Measurements from ENCODE around the gene PTPRH. TPM values are rescaled to one million over a fixed set of nuclear protein-coding genes. Genes with fewer than 3 reads are reported as not detected.

Gene PTPRH
- total RNA-seq, 1 donor from 2014 or later: 0.64 TPM

DNA sequence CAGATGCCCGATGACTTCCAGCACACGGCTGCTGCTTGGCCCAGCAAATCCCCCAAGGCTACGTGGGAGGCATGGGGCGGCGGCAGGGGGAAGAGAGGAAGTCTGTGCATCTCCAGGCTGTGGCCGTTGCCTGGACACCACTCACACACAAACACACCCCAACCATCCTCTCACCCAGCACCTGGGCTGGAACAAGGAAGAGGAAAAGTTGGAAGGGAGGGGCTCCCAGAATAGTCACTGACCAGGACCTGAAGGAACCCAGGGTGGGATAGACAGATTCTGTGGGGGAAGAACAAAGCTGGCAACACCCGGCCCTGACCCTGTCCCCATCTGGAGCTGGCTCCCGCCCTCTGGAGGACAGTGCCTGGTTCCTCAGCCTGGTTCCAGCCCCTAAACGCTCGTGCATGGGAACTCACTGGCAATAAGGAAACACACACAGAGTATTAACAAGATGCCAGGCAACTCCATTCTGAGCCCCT lies 38.4 kb upstream of the PTPRH start:
- Histone ChIP-seq H3K4me1 (no peaks in the 10 kb centered on the region), H3K27ac (no peak overlapping the region), H3K9me3 (no peaks in the 10 kb centered on the region), H3K4me3 (no peak overlapping the region), H3K27me3 (no peaks in the 10 kb centered on the region), H3K36me3 (peaks cover 35 to 47% of the 10 kb centered on the region in 2 donors)
- DNase-seq (ENCODE audit: low spot score in 2 of 2): no peak
- intact Hi-C loops (cut with DNase I): no loop called here
- TF ChIP-seq, protein P1, sequence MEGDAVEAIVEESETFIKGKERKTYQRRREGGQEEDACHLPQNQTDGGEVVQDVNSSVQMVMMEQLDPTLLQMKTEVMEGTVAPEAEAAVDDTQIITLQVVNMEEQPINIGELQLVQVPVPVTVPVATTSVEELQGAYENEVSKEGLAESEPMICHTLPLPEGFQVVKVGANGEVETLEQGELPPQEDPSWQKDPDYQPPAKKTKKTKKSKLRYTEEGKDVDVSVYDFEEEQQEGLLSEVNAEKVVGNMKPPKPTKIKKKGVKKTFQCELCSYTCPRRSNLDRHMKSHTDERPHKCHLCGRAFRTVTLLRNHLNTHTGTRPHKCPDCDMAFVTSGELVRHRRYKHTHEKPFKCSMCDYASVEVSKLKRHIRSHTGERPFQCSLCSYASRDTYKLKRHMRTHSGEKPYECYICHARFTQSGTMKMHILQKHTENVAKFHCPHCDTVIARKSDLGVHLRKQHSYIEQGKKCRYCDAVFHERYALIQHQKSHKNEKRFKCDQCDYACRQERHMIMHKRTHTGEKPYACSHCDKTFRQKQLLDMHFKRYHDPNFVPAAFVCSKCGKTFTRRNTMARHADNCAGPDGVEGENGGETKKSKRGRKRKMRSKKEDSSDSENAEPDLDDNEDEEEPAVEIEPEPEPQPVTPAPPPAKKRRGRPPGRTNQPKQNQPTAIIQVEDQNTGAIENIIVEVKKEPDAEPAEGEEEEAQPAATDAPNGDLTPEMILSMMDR (IDR thresholded peaks at IDR 0.05): no peak

DNA sequence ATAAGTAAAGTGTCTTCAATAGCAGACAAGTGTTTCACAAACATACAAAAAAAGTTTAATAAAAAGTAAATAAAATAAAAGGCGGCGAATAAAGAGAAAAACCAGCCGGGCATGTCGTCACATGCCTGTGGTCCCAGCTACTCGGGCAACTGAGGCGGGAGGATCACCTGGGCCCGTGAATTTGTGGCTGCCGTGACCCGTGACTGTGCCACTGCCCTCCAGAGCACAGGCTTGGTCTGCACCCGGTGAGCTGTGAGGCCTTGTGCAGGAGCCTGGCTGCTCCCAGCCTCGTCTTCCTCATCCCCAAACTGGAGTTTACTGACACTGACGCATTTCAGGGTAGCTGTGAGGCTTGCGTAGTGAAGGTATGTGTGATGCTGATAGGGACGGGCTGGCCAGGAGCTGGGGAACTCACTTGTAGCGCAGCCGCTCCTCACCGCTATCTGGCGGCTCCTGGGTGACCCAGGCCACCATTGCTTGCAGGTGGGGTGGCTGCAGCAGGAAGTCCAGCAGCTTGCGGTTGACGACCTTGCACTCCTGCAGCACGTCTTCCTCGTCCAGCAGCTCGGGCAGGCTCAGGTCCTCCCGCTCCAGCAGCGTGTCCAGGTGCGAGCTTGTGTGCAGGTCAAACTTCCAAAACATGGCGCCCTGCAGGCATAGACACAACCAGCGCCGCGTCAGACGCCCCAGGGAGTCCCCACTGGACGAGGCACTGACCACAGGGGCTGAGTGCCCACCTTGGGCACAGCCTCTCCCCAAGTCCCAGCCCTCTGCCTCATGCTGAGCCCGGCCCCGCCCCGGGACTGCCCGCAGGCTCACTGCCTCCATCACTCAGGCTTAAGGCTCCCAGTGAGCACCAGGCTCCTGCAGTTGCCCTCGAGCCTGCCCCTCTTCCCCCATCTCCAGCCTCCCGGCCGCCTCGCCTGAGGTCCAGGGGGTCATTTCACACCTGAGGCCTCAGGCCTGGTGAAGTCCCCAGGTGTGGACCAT lies 37.5 kb upstream of the PTPRH start:
- no peak for DNase-seq (ENCODE audit: low spot score in 2 of 2)
- Histone ChIP-seq H3K4me1 (no peaks in the 10 kb centered on the region), H3K36me3 (peaks cover 44 to 56% of the 10 kb centered on the region in 2 donors), H3K27ac (no peak overlapping the region), H3K27me3 (no peaks in the 10 kb centered on the region), H3K9me3 (no peaks in the 10 kb centered on the region), H3K4me3 (no peak overlapping the region)
- TF ChIP-seq, protein P1 (IDR thresholded peaks at IDR 0.05): no peak
- intact Hi-C loops (cut with DNase I): no loop called here

DNA sequence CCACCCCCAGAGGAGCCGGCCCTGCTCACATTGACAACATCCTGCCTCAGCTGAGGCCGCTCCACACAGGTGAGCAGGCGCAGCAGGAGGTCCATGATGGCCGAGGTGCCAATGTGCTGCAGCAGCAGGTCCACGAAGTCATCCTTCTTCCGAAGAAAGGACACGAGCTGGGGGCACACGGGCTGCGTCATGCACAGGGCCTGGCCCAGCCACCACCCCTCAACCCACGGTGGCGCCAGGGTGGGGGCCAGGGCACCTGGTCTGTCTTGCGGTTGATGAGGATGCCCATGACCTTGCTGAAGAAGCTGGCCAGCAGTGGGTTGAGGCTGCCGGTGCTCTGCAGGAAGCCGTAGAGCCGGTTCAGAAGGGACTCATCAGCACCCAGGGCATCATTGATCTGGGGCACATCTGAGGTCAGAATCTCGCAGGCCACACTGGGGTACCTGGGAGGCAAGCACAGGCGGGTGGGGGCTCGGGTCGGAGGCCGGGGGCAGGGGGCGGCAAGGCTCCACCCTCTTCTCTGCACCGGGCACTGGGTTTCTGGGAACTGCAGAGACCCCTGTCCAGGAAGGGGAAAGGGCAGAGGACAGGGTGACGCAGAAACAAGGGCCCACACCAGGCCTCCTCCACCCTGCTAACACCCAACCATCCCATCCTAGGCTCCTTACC lies 36.1 kb upstream of the PTPRH start:
- peaks cover 58 to 70% of the 10 kb centered on the region in 2 donors for H3K36me3 ChIP-seq
- intact Hi-C loops (cut with DNase I): no loop called here

DNA sequence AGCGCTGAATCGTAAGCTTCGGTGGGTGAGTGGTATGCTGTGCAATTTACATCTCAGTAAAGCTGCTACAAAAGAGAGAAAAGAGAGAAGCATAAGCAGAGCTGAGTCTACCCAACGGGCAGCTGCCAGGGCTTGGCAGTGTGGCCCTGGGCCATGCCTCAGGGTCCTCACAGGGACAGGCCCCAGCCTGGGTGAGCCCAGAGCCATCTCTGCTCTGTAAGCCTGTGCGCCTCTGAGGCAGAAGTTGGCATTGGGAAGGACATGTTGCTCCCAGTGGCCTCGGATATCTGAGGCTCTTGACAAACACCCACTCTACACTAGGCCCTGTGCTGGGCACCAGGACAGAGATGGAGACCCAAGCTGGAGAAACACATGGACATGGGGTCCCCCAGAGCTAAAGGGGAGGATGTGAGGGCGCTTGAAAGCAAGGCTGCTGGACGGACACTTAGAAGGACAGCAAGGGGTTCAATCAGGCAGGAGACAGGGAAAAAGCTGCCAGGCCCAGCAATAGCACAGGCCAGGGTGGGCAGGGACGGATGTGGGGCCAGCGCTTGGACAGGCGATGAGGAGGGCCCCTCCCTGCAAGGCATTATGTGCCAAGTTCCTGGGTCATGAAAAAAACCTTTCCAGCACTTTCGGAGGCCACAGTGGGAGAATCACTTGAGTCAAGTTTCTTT lies 34.8 kb upstream of the PTPRH start:
- intact Hi-C loops (cut with DNase I): no loop called here
- no peaks in the 10 kb centered on the region for H3K9me3 ChIP-seq
- H3K27ac ChIP-seq: no peak overlapping the region
- no peaks in the 10 kb centered on the region for H3K4me1 ChIP-seq
- TF ChIP-seq, protein P1 (IDR thresholded peaks at IDR 0.05): no peak
- DNase-seq (ENCODE audit: low spot score in 2 of 2): no peak
- H3K36me3 ChIP-seq: peaks cover 71 to 82% of the 10 kb centered on the region in 2 donors
- no peak overlapping the region for H3K4me3 ChIP-seq
- H3K27me3 ChIP-seq: no peaks in the 10 kb centered on the region

More for the DNA sequence above, 36.1 kb upstream of the PTPRH start:
- Histone ChIP-seq H3K9me3 (no peaks in the 10 kb centered on the region), H3K4me3 (no peak overlapping the region), H3K4me1 (no peaks in the 10 kb centered on the region), H3K27ac (no peak overlapping the region), H3K27me3 (no peaks in the 10 kb centered on the region)
- no peak for DNase-seq (ENCODE audit: low spot score in 2 of 2)
- TF ChIP-seq, protein P1 (IDR thresholded peaks at IDR 0.05): no peak

DNA sequence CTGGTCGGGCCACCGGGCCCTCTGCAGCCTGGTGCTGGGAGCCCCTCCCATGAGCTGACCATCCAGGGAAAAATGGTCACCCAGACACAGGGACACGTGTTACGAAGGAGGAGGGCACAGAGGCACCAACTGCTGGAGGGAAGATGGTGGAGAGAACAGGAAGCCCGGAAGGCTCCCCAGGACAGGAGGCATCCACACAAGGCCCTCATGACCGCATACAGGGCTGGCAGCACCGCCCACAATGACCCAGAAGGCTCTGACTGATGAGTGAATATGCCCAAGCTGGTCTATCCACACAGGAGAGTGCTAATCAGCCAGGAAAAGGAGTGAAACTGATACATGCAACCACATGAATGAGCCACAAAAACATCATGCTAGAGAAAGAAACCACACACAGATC lies 33.2 kb upstream of the PTPRH start:
- DNase-seq (ENCODE audit: low spot score in 2 of 2): no peak
- intact Hi-C loops (cut with DNase I): no loop called here
- peaks cover 86 to 98% of the 10 kb centered on the region in 2 donors for H3K36me3 ChIP-seq

More for the DNA sequence above, 33.2 kb upstream of the PTPRH start:
- Histone ChIP-seq H3K27ac (no peak overlapping the region), H3K4me3 (no peak overlapping the region), H3K27me3 (no peaks in the 10 kb centered on the region), H3K4me1 (no peaks in the 10 kb centered on the region), H3K9me3 (no peaks in the 10 kb centered on the region)
- TF ChIP-seq, protein P1 (IDR thresholded peaks at IDR 0.05): no peak
